HG03565 (cell line): Measurements from ENCODE around the gene ZNF611.
"Not testable (repeated sequence)": the region's sequence is repeated elsewhere in the genome, so short reads cannot be mapped to it uniquely, and the experiment has no call there.

Source experiments
- ATAC-seq: cut with Tn5 transposase; IDR thresholded peaks from one replicate; pipeline ENCODE4 v1.9.1; 2021; ENCODE audit warnings: mild to moderate bottlenecking, moderate library complexity; ENCODE audit not compliant: unreplicated experiment

Gene ZNF611

GRCh38 chr19:52734893-52735661 is at the start of gene ZNF611:
Gene ZNF611 (minus strand): TSS chr19:52735044. CDS start chr19:52715894, 19,150 bp downstream.
- ATAC-seq: peak; percentile 68

DNA sequence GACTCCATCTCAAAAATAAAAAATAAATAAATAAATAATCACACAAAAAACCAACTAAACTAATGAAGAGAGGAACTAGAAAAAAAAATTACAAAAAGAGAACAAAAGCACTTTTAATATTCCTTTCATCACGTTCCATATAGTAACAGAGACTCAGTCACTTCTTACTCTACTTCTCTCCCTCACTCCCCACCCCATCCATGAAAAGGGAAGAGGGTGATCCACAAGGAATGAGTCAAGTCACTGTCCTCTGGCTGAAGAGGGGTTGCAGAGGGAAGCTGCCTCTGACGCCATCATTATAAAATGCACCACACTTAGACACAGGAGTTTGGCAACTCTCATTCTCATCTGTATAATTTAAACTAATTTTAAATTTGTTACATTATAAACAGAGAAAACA is 48.0 kb upstream of the ZNF611 start:
- ATAC-seq: not testable (repeated sequence)

- no peak for ATAC-seq
Measured at GRCh38 chr19:52778811-52779210, 44.0 kb upstream of the ZNF611 start.

DNA sequence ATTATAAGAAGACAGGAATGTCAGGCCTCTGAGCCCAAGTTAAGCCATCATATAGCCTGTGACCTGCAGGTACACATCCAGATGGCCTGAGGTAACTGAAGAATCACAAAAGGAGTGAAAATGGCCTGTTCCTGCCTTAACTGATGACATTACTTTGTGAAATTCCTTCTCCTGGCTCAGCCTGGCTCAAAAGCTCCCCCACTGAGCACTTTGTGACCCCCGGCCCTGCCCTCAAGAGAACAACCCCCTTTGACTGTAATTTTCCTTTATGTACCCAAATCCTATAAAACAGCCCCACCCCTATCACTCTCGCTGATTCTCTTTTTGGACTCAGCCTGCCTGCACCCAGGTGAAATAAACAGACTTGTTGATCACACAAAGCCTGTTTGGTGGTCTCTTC is 21.6 kb upstream of the ZNF611 start:
- not testable (repeated sequence) for ATAC-seq

- ATAC-seq: no peak
Measured at GRCh38 chr19:52749780-52750179, 14.9 kb upstream of the ZNF611 start.

DNA sequence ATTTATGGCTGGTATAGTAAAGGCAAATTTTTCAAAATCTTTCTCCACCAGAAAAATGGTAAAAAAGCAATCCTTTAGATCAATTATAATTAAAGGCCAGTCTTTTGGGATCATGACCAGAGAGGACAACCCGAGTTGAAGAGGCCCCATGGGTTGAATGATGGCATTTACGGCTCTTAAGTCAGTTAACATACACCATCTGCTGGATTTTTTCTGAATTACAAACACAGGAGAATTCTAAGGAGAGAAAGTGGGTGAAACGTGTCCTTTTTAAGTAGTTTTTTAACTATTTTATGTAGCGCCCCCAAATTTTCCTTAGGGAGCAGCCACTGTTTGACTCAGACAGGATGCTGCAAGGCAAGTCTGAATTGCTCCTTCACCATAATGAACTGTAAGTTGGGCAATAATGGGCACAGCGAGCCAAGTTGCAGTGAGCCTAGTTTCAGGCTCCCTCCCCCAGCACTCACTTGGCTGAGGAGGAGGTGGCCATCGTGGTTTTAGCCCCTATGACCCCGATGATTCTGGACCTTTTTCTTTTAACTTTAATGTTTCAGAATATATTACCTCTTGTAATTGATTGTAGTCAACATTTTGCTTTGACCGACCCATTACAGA is 13.6 kb upstream of the ZNF611 start:
- ATAC-seq: no peak

- not testable (repeated sequence) for ATAC-seq
Measured at GRCh38 chr19:52745919-52746318, 11.1 kb upstream of the ZNF611 start.

GRCh38 chr19:52743091-52743490 is 8.2 kb upstream of the ZNF611 start:
- ATAC-seq: no peak

DNA sequence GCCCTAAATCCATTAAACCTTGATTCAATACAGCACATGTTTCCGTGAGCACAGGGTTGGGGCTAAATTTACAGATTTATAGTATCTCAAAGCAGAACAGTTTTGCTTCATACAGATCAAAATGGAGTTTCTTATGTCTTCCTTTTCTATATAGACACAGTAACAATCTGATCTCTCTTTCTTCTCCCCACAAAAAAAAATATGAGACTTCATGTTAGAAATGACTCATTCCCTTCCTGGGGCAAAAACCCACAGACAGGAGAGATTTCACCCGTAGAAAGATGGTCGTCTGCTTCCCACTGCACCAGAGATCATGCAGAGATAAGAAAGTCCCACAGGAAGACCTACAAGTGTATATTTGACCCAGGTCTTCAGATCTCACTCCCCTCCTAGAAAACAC is 7.7 kb upstream of the ZNF611 start:
- no peak for ATAC-seq

- ATAC-seq: no peak
Measured at GRCh38 chr19:52741951-52742485, 7.2 kb upstream of the ZNF611 start.

GRCh38 chr19:52741371-52741770 is 6.5 kb upstream of the ZNF611 start:
- ATAC-seq: not testable (repeated sequence)

- no peak for ATAC-seq
Measured at GRCh38 chr19:52739576-52739975, 4.7 kb upstream of the ZNF611 start.

- no peak for ATAC-seq
Measured at GRCh38 chr19:52735734-52736133, 890 bp upstream of the ZNF611 start.

DNA sequence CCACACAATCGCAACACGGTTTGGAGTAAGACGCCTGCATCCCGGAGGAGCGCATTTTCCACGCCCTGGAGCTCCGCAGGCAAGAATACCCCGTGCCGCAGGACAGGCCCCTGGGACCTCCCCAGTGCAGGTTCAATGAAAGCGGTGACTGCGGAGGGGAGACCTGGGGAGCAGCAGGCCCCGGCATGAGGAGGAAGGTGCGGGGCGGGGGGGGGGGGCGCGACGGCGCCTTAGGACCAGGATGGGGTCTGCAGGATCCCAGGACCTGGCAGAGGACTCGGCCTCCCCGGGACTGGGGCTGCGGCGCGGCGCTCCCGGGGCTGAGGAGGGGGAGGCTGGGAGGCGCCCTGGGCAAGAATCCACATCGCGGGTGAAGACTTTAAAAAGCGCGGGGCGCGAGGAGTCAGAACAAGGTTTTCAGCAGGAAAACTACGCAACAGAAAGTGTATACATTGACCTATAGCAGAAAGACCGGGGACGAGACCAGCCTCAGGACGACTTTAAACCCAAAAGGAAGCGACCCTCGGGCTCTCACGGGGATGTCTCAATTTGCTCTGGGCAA is 432 bp downstream of the ZNF611 start:
- ATAC-seq: peak; percentile 25

DNA sequence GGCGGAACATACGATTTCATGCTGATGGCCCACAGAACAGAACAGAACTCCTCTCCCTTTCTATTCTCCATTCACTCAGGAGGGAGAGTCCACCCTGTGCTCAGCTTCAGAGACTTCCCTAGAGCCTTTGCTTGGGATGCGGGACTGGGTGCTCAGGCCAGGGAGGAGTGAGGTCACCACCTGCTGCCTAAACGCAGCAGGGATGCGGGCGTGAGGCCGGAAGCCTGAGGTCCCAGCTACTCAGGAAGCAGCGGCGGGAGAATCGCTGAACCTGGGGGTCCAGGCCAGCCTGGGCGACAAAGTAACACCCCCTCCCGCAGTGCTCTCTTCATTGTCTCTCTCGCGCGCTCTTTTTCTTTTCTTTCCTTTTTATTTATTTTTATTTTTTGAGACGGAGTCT is 8.8 kb downstream of the ZNF611 start:
- not testable (repeated sequence) for ATAC-seq

- ATAC-seq: no peak
Measured at GRCh38 chr19:52725528-52725961, 9.3 kb downstream of the ZNF611 start.

DNA sequence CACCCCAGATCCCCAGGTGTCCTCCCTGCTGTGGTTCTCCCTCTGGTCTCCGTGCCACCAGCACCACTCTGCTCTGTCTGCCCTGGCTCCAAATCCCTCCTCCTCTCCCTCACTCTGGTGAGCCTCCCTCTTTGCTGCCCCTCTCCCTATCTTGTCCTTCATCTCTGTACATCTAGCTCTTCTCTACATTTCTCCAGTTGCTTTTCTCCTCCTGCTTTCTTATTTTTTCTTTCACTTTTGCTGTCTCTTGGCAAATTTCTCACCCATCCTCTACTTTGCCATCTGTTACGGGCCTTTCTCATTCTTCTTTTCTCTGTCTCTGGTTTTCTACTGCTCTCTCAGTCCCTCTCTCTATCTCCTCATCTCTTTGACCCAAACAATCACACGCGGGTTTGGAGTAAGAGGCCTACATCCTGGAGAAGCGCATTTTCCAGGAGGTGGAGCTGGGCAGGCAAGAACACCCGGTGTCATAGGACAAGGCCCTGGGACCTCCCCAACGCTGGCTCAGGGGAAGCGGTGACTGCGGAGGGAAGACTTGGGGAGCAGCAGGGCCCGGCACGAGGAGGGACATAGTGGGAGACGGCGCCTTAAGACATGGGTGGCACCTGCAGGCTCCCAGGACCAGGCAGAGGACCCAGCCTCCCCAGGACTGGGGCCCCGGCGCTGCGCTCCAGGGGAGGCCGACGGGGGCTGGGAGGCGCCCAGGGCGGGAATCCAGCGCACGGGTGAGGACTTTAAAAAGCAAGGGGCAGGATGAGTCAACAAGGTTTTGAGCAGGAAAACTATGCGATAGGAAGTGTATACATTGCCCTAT is 9.9 kb downstream of the ZNF611 start:
- ATAC-seq: no peak

DNA sequence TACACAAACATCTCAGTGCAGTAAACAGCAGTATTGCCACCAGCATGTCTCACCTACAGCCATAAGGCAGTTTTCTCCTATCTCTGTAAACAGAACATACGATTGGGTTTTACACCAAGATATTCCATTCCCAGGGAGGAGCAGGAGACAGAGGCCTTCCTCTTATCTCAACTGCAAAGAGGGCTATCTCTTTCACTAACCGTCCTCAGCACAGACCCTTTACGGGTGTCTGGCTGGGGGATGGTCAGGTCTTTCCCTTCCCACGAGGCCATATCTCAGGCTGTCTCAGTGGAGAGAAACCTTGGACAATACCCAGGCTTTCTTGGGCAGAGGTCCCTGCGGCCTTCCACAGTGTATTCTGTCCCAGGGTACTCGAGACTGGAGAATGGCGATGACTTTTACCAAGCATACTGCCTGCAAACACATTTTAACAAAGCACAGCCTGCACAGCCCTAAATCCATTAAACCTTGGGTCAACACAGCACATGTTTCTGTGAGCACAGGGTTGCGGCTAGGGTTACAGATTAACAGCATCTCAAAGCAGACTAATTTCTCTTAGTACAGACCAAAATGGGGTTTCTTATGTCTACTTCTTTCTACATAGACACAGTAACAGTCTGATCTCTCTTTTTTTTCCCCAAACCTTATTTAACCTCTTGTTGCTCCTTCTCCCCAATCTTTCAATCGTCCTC is 10.8 kb downstream of the ZNF611 start:
- ATAC-seq: not testable (repeated sequence)

GRCh38 chr19:52722062-52723003 is 12.5 kb downstream of the ZNF611 start:
- ATAC-seq: no peak
